HUDEP-2 (cell line): Measurements from ENCODE around the gene EPC1.
"Not testable (repeated sequence)": the region's sequence is repeated elsewhere in the genome, so short reads cannot be mapped to it uniquely, and the experiment has no call there.

Experiments
- DNase-seq, 76 experiments: peaks; one replicate each; lab custom pipeline; 2025; ENCODE audit not compliant: unreplicated experiment in 76 of 76; lab: John Stamatoyannopoulos, UW

EPC1 gene

GRCh38 chr10:32244011-32244410 lies 102.9 kb downstream of the EPC1 start:
- DNase-seq: no peak

- no peak for DNase-seq
Measured at GRCh38 chr10:32241946-32242345, 105.0 kb downstream of the EPC1 start.

- no peak for DNase-seq
Measured at GRCh38 chr10:32240471-32240870, 106.5 kb downstream of the EPC1 start.

GRCh38 chr10:32239769-32240168 lies 107.2 kb downstream of the EPC1 start:
- DNase-seq: no peak

GRCh38 chr10:32237644-32238345 lies 109.2 kb downstream of the EPC1 start:
- no peak for DNase-seq

GRCh38 chr10:32234471-32234870 lies 112.5 kb downstream of the EPC1 start:
- DNase-seq: no peak

- DNase-seq: not testable (repeated sequence)
Measured at GRCh38 chr10:32233375-32233774, 113.6 kb downstream of the EPC1 start.

GRCh38 chr10:32232378-32232777 lies 114.6 kb downstream of the EPC1 start:
- no peak for DNase-seq

GRCh38 chr10:32229788-32230187 lies 117.2 kb downstream of the EPC1 start:
- not testable (repeated sequence) for DNase-seq

- DNase-seq: no peak
Measured at GRCh38 chr10:32229170-32229569, 117.8 kb downstream of the EPC1 start.

GRCh38 chr10:32227802-32228201 lies 119.2 kb downstream of the EPC1 start:
- no peak for DNase-seq

- no peak for DNase-seq
Measured at GRCh38 chr10:32226624-32227023, 120.3 kb downstream of the EPC1 start.

- DNase-seq: no peak
Measured at GRCh38 chr10:32225976-32226375, 121.0 kb downstream of the EPC1 start.

- not testable (repeated sequence) for DNase-seq
Measured at GRCh38 chr10:32222376-32222775, 124.6 kb downstream of the EPC1 start.

- DNase-seq: not testable (repeated sequence)
Measured at GRCh38 chr10:32219156-32219555, 127.8 kb downstream of the EPC1 start.

- DNase-seq: not testable (repeated sequence)
Measured at GRCh38 chr10:32218206-32219044, 128.5 kb downstream of the EPC1 start.
